Epidermal melanocyte (primary cell): Measurements from ENCODE around the gene SCAP.
"Not testable (repeated sequence)": the region's sequence is repeated elsewhere in the genome, so short reads cannot be mapped to it uniquely, and the experiment has no call there.

ENCODE experiments used
- DNase-seq: peaks from one replicate; pipeline ENCODE4 v3.0.0; 2011; ENCODE audit warnings: low spot score; ENCODE audit not compliant: insufficient read length

Gene SCAP

DNA sequence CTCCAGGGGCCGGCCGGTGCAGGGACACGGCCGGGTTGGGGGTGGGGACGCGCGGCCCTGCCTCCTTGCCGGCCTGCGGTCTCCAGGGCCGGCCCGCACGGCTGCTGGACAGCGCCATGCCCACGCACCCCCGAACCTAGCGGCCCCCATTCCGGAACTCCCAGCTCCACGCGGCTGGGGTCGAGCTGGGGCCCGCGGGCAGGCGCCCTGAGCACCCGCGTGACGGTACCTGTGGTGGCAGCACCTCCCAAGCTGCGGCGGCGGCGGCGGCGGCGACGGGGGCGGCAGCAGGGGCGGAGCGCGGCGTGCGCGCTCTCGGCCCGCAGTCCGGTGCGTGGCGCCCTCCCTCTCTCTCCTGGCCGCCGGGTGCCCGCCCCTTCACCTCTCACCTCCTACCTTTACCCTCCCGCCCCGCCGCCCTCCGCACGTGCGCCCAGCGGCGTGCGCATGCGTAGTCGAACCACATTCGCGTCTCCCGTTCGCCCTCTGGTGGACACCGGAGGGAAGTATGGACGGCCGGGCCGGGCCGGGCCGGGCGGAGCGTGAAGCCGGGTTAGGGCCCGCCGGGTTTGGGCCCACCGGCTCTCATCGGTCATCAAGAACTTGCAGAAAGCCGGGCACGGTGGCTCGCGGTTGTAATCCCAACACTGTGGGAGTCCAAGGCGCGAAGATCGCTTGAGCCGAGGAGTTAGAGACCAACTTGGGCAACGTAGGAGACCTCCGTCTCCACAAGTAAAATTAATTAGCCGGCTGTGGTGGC lies at the start of gene SCAP:
Gene SCAP, minus strand, starts transcription at position 372 of the 760 bp plus-strand sequence. CDS start 32,948 bp downstream, outside the sequence.
- peak; percentile 60 for DNase-seq

DNA sequence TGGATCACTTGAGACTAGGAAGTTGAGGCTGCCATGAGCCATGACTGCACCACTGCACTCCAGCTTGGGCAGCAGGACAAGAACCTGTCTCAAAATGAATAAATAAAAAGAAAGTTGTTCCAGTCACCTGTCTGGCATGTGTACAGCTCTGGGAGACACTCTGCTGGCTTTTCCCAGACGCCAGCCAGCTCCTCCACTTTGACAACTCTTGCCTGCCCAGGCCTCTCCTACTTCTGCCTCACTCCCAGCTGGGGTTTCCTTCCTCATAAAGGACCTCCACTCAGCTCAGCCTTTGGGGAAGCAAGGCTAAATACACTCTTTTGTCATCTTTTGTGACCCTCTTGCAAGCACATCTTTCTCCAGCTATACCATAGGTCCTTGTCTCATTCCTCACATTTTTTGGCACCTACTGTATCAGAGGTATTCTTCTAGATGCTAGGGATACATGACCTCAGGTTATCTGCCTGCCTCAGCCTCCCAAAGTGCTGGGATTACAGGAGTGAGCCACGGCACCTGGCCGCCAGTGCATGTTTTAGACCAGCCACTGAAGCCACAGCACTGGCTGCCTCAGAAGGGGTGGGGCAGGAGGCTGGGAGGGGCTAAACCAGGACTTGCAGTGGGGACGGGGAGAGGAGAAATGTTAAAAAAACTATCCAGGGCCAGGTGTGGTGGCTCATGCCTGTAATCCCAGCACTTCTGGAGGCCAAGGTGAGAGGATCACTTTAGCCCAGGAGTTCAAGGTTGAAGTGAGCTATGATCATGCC lies 47.8 kb upstream of the SCAP start:
- no peak for DNase-seq

- peak; percentile 73 for DNase-seq
These were observed 46.6 kb upstream of the SCAP start for GRCh38 chr3:47522082-47522987.

- DNase-seq: no peak
These were observed 45.0 kb upstream of the SCAP start for GRCh38 chr3:47520756-47521155.

- no peak for DNase-seq
These were observed 42.2 kb upstream of the SCAP start for GRCh38 chr3:47517937-47518336.

DNA sequence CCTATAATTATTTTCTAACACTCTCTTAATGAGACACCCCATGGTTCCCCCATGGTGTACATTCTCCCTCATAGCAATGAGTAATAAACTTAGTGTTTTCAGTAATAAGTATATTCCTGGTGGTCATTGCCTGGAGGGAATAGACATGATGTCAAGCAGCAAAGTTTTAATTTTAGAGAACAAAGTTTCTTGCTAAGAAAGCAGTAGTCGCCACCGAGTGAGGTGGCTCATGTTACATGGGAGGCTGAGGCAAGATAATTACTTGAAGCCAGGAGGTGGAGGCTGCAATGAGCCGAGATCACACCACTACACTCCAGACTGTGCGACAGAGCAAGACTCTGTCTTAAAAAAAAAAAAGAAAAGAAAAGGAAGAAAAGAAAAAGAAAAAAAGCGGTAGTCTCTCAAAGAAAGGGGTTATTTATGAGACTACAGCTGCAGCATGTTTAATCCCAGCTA lies 40.2 kb upstream of the SCAP start:
- no peak for DNase-seq

GRCh38 chr3:47515100-47515499 lies 39.4 kb upstream of the SCAP start:
- no peak for DNase-seq

DNA sequence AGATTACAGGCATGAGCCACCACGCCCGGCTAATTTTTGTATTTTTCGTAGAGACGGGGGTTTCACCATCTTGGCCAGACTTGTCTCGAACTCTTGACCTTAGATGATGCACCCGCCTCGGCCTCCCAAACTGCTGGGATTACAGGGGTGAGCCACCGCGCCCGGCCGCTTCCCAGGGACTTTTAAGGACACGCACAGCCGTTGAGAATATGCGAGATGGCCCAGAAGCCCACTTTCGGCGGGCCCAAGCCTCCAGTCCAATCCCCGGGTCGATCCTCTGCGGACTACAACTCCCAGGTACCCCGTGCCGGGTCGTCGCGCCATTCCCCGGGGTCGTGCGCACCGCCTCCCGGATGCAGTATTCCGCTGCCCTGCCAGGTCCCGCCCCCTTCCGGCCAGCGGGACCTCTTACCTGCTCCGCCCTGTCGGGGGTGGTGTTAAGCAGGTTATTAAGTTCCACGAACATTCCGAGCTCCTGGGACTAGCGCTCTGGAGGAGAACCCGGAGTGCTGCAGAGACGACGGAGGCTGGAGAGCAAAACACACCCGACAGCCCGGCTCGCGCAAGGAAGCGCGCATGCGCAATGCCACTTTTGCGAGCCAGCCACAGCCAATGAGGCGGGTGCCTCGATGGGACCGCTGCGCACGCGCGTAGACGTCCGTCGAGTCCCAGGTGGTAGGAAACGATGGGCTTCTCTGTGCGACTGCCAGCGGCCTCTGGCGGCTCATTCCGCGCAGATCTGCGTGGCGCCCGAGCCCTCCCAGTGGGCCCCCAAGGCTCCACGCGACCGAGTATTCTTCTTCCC lies 37.6 kb upstream of the SCAP start, which contains the start of gene ELP6:
Gene ELP6, minus strand, starts transcription at position 588 of the 805 bp plus-strand sequence. Its CDS starts 122 bp downstream, at position 466.
- peak; percentile 86 for DNase-seq

DNA sequence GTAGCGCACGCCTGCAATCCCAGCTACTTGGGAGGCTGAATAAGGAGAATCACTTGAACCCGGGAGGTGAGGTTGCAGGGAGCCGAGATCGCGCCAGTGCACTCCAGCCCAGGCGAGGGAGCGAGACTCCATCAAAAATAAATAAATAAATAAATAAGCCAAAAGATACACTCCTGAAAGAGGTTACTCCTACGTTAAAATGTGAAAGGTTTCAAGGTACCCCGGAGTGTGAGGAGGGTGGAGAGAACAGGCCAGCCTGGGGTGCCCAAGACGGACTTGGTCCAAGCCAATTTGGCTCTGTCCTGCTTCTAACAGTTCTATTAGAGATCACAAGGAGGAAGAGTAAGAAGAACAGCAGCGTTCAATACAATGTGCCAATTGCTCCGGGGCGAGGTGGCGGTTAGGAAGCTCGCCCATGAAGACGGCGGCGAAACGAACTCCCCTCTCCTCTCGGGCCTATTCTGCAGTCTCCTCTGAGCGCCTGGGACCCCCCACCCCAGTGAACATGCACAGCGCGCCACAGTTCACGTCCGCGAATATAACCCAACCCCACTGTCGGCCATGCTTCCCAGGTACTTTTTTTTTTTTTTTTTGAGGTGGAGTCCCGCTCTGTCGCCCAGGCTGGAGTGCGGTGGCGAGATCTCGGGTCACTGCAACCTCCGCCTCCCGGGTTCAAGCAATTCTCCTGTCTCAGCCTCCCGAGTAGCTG lies 36.8 kb upstream of the SCAP start:
- DNase-seq: no peak

GRCh38 chr3:47505267-47505666 lies 29.5 kb upstream of the SCAP start:
- not testable (repeated sequence) for DNase-seq

GRCh38 chr3:47504113-47504512 lies 28.4 kb upstream of the SCAP start:
- no peak for DNase-seq

DNA sequence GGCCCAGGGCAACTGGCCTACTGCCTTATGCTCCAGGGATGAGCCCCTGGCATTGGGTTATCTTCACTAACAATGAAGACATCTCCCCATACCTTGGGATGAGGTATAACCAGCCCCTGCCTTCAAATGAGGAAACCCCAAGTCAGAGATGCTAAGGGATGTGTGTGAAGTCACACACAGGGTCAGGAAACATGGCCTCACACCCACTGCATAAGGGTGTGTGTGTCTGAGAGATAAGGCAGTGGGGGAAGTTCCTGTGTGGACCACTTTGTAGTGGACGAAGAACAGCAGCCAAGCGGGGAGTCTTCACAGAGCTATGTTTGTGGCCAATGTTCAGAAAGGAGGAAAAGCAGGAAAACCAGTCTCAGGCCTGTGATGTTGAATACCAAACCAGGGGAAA lies 27.3 kb upstream of the SCAP start:
- no peak for DNase-seq

- no peak for DNase-seq
These were observed 21.2 kb upstream of the SCAP start for GRCh38 chr3:47496892-47497291.

DNA sequence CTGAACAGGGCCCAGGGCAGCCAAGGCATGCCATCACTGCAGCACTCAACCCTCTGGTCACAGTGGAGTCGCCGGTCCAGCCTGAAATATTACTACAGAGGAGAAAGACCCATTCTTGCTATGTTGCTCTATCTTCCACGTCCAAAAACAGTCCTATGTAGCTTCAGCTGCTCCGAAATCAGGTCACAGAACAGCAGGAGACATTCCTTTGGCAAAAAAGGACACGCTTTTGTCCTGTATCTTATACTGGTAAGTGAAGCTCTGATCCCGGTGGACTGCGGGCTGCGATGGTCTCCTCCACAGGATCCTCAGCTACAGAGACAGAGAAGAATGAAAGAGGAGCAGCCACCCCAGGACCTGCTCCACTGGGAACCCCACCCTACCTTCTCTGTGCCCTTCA lies 20.1 kb upstream of the SCAP start:
- DNase-seq: no peak

GRCh38 chr3:47495111-47495510 lies 19.4 kb upstream of the SCAP start:
- DNase-seq: no peak

GRCh38 chr3:47491777-47492176 lies 16.0 kb upstream of the SCAP start:
- DNase-seq: no peak

DNA sequence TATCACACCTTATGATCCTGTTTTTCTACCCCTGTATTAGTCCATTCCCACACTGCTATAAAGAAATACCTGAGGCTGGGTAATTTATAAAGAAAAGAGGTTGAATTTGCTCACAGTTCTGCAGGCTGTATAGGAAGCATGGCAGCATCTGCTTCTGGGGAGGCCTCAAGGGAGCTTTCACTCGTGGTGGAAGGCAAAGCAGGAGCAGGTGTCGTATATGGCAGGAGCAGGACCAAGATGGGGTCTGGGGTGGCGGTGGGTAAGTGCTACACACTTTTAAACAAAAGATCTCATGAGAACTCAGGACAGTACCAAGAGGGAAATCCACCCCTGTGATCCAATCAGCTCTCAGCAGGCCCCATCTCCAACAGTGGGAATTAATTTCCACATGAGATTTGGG lies 15.4 kb upstream of the SCAP start:
- DNase-seq: no peak

GRCh38 chr3:47487265-47487664 lies 11.5 kb upstream of the SCAP start:
- DNase-seq: no peak

- no peak for DNase-seq
These were observed 10.1 kb upstream of the SCAP start for GRCh38 chr3:47485812-47486211.

DNA sequence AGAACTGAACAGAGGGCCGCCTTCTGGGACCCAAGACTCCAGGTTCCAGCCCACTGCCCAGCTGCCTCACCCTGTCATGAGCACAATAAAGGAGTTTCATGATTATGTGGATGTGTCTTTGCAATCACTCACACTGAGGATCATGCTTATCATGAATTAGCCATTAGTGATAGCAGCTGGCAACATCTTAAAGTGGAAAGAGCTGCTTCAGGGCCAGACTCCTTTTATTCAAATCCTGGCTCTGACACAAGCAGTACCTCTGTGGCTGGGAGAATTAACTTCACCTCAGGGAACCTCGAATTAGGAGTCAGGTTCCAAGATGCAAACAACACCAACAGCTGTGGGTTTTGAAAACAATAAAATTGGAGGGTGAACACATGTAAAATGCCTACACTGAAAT lies 6.6 kb upstream of the SCAP start:
- DNase-seq: no peak
